ENCODE results near the gene TMEM213. TPM values are rescaled to one million over a fixed set of nuclear protein-coding genes. Genes with fewer than 3 reads are reported as not detected.

Gene TMEM213, protein sequence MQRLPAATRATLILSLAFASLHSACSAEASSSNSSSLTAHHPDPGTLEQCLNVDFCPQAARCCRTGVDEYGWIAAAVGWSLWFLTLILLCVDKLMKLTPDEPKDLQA
- total RNA-seq, result 0.09 TPM in 1 of 2 replicates, not detected in the other

DNA sequence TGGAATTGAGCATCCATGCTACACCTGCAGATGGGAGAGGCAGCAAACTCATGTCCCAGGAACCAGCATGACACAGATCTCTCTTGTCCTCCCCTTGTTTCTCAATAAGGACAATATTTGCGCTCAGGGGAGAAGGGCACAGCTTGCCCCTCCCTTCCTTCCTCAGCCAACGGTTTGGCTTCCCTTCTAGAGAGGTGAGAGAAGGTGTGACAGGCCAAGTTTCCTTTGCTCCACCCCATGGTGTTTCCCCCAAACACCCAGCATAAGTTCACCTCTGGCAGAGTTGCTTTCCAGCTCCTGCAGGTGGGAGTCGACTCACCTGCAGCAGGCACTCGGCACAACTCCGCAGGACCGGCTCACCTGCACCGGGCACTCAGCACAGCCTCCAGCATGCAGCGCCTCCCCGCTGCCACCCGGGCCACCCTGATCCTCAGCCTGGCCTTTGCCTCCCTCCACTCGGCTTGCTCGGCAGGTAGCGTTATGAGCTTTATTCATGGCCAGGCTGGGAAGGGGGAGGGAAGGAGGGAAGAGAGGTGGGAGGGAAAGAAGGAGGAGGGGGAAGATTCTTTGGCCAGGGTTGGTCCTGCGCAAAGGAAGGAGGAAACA is at the start of gene TMEM213, which contains the start of gene ATP6V0A4:
TMEM213 (plus strand) TSS at position 280 of the 606 bp plus-strand sequence; CDS start at position 391, 111 bp downstream.
ATP6V0A4 (minus strand) TSS at position 482 of the 606 bp plus-strand sequence. CDS start 26,949 bp downstream, outside the sequence.
- Mint-ChIP-seq H3K27ac (peak within 1 kb of the TSS; percentile 6), H3K27me3 (peaks cover 8% of the 10 kb centered on the region), H3K36me3 (ENCODE audit: low read depth) (no peaks in the 10 kb centered on the region), H3K4me1 (peaks cover 12% of the 10 kb centered on the region), H3K4me3 (no peak within 1 kb of the TSS), H3K9me3 (no peaks in the 10 kb centered on the region)
- DNase-seq, result no peak
- intact Hi-C loops (cut with micrococcal nuclease), result no loop called here

DNA sequence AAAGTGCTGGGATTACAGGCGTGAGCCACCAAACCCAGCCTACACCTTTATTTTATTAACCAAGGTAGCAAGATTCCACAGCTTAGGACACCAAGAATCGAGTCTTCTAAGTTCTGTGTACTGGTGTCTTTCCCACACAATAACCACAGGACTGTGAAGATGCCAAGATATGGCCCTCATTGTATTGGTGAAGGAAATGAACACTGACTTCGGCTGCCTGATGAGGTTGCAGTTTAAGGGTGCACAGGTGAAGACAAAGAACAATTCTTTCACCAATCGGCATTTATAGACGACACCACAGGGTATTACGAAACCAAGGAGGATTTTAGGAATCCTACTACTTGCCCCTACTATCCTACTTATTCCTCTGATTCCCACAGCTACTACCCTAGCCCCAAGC is 49.1 kb upstream of the TMEM213 start:
- Mint-ChIP-seq H3K27ac (no peak overlapping the region), H3K36me3 (ENCODE audit: low read depth) (no peaks in the 10 kb centered on the region), H3K4me1 (peaks cover 45% of the 10 kb centered on the region), H3K9me3 (no peaks in the 10 kb centered on the region), H3K27me3 (peaks cover 7% of the 10 kb centered on the region), H3K4me3 (no peak overlapping the region)
- intact Hi-C loops (cut with micrococcal nuclease), result no loop called here
- DNase-seq, result peak; percentile 54

DNA sequence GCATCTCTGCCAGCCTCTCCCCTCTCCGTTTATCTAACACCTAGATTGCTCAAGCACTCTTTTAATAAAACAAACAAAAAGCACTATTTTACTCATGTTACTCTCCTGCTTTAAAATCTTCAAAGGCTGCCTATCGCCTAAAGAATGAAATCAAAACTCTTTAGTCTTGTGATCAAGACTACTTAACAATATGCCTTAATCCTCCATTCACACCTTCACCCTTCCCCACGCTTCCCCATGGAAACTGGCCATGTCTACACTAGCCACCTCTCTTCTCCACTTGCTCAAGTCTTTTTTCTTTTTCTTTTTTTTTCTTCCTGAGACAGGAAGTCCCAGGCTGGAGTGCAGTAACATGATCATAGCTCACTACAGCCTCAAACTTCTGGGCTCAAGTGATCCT is 47.8 kb upstream of the TMEM213 start:
- H3K27me3 Mint-ChIP-seq, result peaks cover 7% of the 10 kb centered on the region
- H3K27ac Mint-ChIP-seq, result no peak overlapping the region
- no peaks in the 10 kb centered on the region for H3K9me3 Mint-ChIP-seq
- H3K36me3 Mint-ChIP-seq (ENCODE audit: low read depth), result no peaks in the 10 kb centered on the region
- no peak overlapping the region for H3K4me3 Mint-ChIP-seq
- DNase-seq, result peak; percentile 53
- intact Hi-C loops (cut with micrococcal nuclease), result loop anchor here (5.0 kb wide), 2 partner anchors 123 to 127 kb away; no protein-coding TSS in a partner anchor
- peaks cover 47% of the 10 kb centered on the region for H3K4me1 Mint-ChIP-seq

DNA sequence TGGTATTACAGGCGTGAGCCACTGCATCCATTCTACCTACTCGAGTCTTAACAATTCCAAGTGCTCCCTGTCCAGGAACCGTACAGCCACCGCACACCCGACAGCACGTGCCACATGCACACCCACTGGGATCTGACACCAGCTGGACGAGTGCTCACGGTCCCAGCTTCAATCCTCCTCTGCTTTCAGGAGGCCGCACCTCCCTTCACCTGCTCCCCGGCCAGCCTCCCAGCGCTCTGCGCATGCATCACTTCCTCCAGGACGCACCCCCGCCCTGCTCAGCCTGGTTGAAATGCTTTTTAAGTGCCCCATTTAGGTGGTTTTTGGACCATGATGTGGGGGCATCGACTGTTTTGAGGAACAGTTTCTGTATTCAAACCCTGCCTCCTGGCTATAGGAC is 47.3 kb upstream of the TMEM213 start:
- intact Hi-C loops (cut with micrococcal nuclease), result loop anchor here (5.0 kb wide), 2 partner anchors 123 to 127 kb away; no protein-coding TSS in a partner anchor
- Mint-ChIP-seq H3K36me3 (ENCODE audit: low read depth) (no peaks in the 10 kb centered on the region), H3K4me1 (peaks cover 44% of the 10 kb centered on the region), H3K4me3 (no peak overlapping the region), H3K27ac (no peak overlapping the region), H3K9me3 (no peaks in the 10 kb centered on the region), H3K27me3 (peaks cover 7% of the 10 kb centered on the region)
- peak; percentile 55 for DNase-seq

DNA sequence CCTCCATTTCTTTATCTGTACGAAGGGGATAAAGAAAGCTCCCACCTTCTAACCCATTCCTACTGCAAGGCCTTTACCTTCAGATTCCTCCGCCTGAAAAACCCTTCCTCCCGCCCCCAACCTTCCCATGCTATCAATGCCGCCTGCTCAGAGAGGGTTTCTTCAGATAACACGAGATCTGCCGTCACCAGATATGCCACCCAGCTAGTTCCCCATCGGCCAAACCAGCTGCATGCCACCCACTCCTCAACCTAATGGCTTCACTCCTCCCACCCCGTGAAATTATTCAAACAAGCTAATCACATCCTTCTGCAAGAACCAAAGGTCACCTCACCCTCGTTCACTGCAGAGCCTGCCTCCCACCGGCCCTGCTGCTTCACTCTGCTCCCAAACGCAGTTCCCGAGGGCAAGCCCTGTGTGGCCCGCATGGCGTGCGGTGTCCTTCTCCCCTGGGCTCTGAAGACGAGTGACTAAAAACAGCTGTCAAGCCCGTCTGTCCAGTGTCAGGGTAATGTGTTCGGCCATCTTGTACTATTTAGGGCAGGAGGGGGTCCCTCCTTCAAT is 46.8 kb upstream of the TMEM213 start:
- Mint-ChIP-seq H3K4me3 (no peak overlapping the region), H3K36me3 (ENCODE audit: low read depth) (no peaks in the 10 kb centered on the region), H3K4me1 (peaks cover 44% of the 10 kb centered on the region), H3K9me3 (no peaks in the 10 kb centered on the region), H3K27ac (no peak overlapping the region), H3K27me3 (peaks cover 7% of the 10 kb centered on the region)
- intact Hi-C loops (cut with micrococcal nuclease), result loop anchor here (5.0 kb wide), 2 partner anchors 124 to 126 kb away; no protein-coding TSS in a partner anchor
- peak; percentile 55 for DNase-seq

DNA sequence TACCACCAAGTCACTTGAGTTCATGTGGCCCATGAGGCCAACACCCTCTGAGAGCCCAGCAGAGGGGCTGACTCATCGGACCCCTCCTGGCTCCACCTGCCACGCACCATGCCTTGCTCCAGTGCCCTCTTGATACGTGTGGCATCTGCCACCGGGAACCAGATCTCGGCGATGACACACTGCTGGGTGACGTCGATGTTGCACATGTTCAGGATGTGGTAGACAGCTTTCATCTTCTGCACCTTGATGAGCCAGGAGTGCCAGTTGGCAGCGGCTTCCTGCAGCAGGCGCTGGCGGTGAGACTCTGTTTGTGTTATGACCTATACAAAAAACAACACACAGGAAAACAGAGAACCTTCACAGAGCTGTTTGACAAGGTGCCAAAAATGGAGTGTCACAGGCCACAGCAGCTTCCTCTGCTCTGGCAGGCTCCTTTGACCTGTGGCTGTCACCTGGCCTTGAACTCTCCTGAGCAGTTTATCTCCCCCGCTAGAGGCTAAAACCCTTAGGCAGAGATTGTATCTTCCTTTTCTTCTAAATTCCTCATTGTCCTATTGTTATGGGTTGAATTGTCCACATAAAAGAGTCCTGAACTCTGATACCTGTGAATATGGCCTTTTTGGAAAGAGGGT is 45.2 kb upstream of the TMEM213 start:
- Mint-ChIP-seq H3K27me3 (peaks cover 7% of the 10 kb centered on the region), H3K4me1 (peaks cover 53% of the 10 kb centered on the region), H3K4me3 (peak overlapping the region; percentile 51), H3K9me3 (no peaks in the 10 kb centered on the region), H3K36me3 (ENCODE audit: low read depth) (no peaks in the 10 kb centered on the region), H3K27ac (peak overlapping the region; percentile 63)
- intact Hi-C loops (cut with micrococcal nuclease), result loop anchor here (1.0 to 5.0 kb wide), 4 partner anchors 64 to 292 kb away; partner anchors contain the start of gene TRIM24
- DNase-seq, result peak; percentile 96

DNA sequence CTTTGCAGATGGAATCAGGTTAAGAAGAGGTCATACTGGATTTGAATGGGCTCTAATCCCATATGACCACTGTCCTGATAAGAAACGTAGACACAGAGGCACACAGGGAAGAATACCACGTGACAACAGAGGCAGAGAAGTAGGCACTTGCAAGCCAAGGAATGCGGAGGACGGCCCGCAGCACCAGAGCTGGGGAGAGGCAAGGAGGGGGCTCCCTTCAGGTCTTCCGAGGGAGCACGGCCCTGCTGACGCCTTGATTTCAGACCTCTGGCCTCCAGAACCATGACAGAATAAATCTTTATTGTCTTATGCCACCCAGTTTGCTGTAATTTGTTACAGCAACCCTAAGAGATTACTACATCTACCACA is 44.7 kb upstream of the TMEM213 start:
- H3K4me3 Mint-ChIP-seq, result peak overlapping the region; percentile 51
- H3K9me3 Mint-ChIP-seq, result no peaks in the 10 kb centered on the region
- peaks cover 9% of the 10 kb centered on the region for H3K27me3 Mint-ChIP-seq
- DNase-seq, result no peak
- intact Hi-C loops (cut with micrococcal nuclease), result loop anchor here (2.0 to 5.0 kb wide), 3 partner anchors 64 to 126 kb away; no protein-coding TSS in a partner anchor
- peaks cover 56% of the 10 kb centered on the region for H3K4me1 Mint-ChIP-seq
- H3K36me3 Mint-ChIP-seq (ENCODE audit: low read depth), result no peaks in the 10 kb centered on the region
- H3K27ac Mint-ChIP-seq, result peak overlapping the region; percentile 63

DNA sequence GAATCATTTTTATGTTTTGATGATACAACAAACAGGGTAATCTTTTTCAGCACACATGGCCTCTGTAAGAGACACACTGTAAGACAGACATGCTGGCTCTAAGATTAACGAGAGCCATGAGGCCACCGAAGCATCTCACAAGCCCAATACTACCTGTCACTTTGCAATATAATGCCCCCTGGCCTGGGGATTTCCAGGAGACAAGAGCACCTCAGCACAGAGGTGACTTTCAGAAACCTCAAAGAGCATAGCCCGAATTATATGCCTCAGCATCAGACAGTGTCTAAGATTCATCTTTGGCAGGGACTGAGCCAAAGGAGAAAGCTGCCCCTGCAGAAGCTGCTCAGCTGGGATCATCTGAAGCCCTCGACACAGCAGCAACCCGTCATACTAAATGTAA is 44.2 kb upstream of the TMEM213 start:
- DNase-seq, result peak; percentile 65
- H3K4me3 Mint-ChIP-seq, result peak overlapping the region; percentile 4
- H3K36me3 Mint-ChIP-seq (ENCODE audit: low read depth), result no peaks in the 10 kb centered on the region
- peaks cover 9% of the 10 kb centered on the region for H3K27me3 Mint-ChIP-seq
- intact Hi-C loops (cut with micrococcal nuclease), result loop anchor here (2.0 to 5.0 kb wide), 3 partner anchors 63 to 126 kb away; no protein-coding TSS in a partner anchor
- no peaks in the 10 kb centered on the region for H3K9me3 Mint-ChIP-seq
- peak overlapping the region; percentile 63 for H3K27ac Mint-ChIP-seq
- H3K4me1 Mint-ChIP-seq, result peaks cover 56% of the 10 kb centered on the region

DNA sequence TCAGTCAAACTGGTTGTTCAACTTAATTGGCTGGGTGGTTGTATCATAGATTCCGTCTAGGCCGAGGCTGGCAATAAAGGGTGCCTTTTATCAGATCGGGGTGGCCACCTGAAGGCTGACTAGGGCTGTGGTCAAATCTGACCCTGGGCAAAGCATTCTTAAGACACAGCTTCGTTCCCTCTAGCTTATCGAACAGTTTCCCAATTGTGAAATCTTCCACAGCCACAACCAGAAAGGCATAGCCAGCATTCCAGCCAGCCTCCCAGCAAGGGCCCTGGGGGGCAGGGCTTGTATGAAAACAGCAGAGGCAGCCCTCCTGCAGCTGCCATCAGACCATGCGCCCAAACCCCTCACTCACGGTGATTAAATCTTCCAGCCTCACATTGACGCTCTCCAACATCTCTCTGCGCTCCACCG is 42.5 kb upstream of the TMEM213 start:
- Mint-ChIP-seq H3K27me3 (peaks cover 4% of the 10 kb centered on the region), H3K4me1 (peaks cover 42% of the 10 kb centered on the region), H3K36me3 (ENCODE audit: low read depth) (no peaks in the 10 kb centered on the region), H3K27ac (no peak overlapping the region), H3K4me3 (no peak overlapping the region), H3K9me3 (no peaks in the 10 kb centered on the region)
- intact Hi-C loops (cut with micrococcal nuclease), result no loop called here
- no peak for DNase-seq

DNA sequence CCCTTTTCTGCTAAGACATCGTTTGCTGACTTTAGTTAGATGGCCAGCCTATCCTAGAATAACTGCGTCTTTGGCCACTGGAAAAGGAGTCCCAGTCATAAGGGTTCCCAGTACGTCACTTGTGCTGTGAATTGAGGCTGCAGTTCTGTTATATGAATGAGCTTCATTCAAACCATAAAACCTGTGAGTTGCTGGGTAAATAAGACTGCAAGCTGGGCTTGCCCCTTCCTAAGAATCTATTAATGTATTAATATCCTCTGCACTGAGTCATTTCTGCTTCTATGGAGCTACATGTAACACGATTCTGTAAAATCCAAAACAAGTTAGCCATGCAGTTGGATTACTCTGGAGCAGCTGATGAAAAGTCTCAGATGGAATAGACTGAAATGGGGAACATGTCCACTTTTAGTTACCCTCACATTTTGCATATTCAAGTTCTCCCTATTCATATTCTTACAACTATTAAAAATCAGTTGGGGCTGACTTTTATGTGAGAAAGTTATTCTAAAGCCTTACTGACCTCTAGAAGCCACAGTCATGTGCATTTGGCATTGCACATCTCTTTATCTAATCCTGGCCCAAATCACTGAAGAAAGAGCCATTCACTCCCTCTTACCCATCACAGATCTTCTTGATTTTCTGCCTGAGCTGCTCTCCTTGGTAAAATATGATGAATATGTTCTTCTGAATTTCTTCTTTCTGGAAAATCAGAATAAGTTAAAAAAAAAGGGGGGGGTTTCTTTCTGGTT is 41.8 kb upstream of the TMEM213 start:
- Mint-ChIP-seq H3K9me3 (no peaks in the 10 kb centered on the region), H3K27me3 (peaks cover 3% of the 10 kb centered on the region), H3K36me3 (ENCODE audit: low read depth) (no peaks in the 10 kb centered on the region), H3K4me3 (no peak overlapping the region), H3K27ac (no peak overlapping the region), H3K4me1 (peaks cover 35% of the 10 kb centered on the region)
- DNase-seq, result no peak
- intact Hi-C loops (cut with micrococcal nuclease), result no loop called here

DNA sequence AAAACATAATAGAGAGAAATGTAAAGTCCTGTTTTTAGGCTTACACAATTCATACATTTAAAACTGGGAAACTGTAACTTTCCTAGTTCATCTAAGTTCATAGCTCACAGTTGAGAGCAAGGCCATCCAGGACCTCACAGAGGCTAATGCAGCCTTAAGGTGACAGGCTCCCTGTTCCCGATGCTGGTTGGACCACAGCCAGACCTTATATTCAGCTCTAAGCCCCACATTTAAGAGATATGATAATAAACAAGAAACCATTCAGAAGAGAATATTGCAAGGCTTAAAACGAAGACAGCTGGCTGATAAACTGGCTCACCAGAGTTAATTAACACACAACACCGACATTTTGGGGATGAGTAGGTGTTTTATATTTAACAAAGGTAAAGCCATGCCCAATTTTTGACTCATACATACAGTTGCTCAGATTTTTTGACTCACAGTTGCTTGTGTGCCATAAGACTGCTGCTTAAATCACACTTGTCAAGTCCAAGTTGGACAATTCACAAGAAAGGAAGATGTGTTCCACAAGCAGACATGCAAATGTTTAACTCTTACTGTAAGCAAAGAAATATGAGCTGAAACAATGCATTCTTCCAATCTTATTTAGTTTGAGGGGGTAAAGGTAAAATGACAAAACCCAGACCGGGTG is 41.1 kb upstream of the TMEM213 start:
- intact Hi-C loops (cut with micrococcal nuclease), result no loop called here
- Mint-ChIP-seq H3K4me1 (peaks cover 31% of the 10 kb centered on the region), H3K4me3 (no peak overlapping the region), H3K27me3 (peaks cover 2% of the 10 kb centered on the region), H3K36me3 (ENCODE audit: low read depth) (no peaks in the 10 kb centered on the region), H3K9me3 (no peaks in the 10 kb centered on the region), H3K27ac (peak overlapping the region; percentile 57)
- DNase-seq, result no peak

DNA sequence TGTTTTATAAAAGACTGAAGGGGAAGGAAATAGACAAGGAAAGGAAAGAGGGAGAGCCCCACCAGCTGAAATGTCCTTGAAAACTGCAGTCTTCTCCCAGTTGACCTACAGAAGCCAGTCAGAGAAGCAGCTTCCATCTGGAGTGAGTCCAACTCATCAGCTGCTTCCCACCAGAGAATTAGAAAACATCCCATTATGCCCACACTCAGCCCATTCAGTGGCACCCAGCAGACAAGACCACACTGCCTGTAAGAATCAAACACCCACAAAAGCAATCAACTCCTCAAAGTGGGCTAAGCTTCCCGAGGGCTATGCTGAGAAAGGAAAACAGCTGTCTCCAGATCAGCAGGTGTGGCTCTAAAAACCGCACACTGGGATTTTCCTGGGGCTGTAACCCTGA is 29.6 kb upstream of the TMEM213 start:
- intact Hi-C loops (cut with micrococcal nuclease), result no loop called here
- Mint-ChIP-seq H3K9me3 (no peaks in the 10 kb centered on the region), H3K36me3 (ENCODE audit: low read depth) (no peaks in the 10 kb centered on the region), H3K4me3 (no peak overlapping the region), H3K4me1 (no peaks in the 10 kb centered on the region), H3K27ac (no peak overlapping the region), H3K27me3 (peaks cover 9% of the 10 kb centered on the region)
- DNase-seq, result no peak

DNA sequence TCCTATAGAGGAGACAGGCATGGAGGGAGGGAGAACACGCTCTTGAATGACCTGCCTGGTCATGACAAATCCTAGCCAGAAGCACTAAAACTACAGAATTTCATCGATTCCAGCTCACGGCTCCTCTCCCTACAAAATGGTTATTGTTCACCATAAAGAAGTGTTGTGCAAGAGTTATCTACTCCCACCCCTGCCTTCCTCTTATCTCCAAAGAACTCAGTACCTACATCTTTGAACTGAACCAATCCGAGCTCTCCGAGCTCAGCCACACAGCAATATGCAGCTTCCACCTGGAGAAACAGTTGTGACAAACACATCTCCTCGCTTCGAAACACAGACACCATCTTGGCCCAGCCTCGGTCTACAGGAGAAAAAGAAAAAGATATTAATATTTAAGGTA is 26.9 kb upstream of the TMEM213 start:
- Mint-ChIP-seq H3K4me3 (no peak overlapping the region), H3K9me3 (no peaks in the 10 kb centered on the region), H3K27ac (no peak overlapping the region), H3K36me3 (ENCODE audit: low read depth) (no peaks in the 10 kb centered on the region), H3K4me1 (peaks cover 3% of the 10 kb centered on the region), H3K27me3 (peaks cover 11% of the 10 kb centered on the region)
- no peak for DNase-seq
- intact Hi-C loops (cut with micrococcal nuclease), result no loop called here

Data from activated CD4-positive, alpha-beta T cell treated with anti-CD3 and anti-CD28 coated beads, Interleukin-2, amount 10 ng/mL, durations not matched to agents 24 days and 14 days (primary cell).